ENCODE data around the gene SMAD4.

SMAD4 gene

GRCh38 chr18:51123481-51123880, 93.5 kb downstream of the SMAD4 start:
- Histone ChIP-seq H3K4me3 (ENCODE audit: low read depth, low read length) (no peak overlapping the region), H3K79me2 (ENCODE audit: control insufficient read depth, insufficient read depth, low read length, unreplicated experiment) (no peaks in the 10 kb centered on the region), H2AFZ (ENCODE audit: low read length, unreplicated experiment) (no peak overlapping the region), H3K27me3 (ENCODE audit: insufficient read depth, low read length) (no peaks in the 10 kb centered on the region), H3K4me1 (ENCODE audit: control insufficient read depth, insufficient read depth, low read length, unreplicated experiment) (no peaks in the 10 kb centered on the region), H3K27ac (ENCODE audit: low read depth, low read length) (no peak overlapping the region), H3K36me3 (ENCODE audit: insufficient read depth, low read length) (no peaks in the 10 kb centered on the region)

GRCh38 chr18:51123936-51124486, 94.0 kb downstream of the SMAD4 start:
- H3K36me3 ChIP-seq (ENCODE audit: insufficient read depth, low read length), result no peaks in the 10 kb centered on the region
- H3K27ac ChIP-seq (ENCODE audit: low read depth, low read length), result no peak overlapping the region
- H3K4me3 ChIP-seq (ENCODE audit: low read depth, low read length), result no peak overlapping the region
- no peak overlapping the region for H2AFZ ChIP-seq (ENCODE audit: low read length, unreplicated experiment)
- H3K4me1 ChIP-seq (ENCODE audit: control insufficient read depth, insufficient read depth, low read length, unreplicated experiment), result no peaks in the 10 kb centered on the region
- no peaks in the 10 kb centered on the region for H3K27me3 ChIP-seq (ENCODE audit: insufficient read depth, low read length)
- H3K79me2 ChIP-seq (ENCODE audit: control insufficient read depth, insufficient read depth, low read length, unreplicated experiment), result no peaks in the 10 kb centered on the region

- no peaks in the 10 kb centered on the region for H3K79me2 ChIP-seq (ENCODE audit: control insufficient read depth, insufficient read depth, low read length, unreplicated experiment)
- H2AFZ ChIP-seq (ENCODE audit: low read length, unreplicated experiment), result no peak overlapping the region
- H3K27ac ChIP-seq (ENCODE audit: low read depth, low read length), result no peak overlapping the region
- H3K36me3 ChIP-seq (ENCODE audit: insufficient read depth, low read length), result no peaks in the 10 kb centered on the region
- no peaks in the 10 kb centered on the region for H3K27me3 ChIP-seq (ENCODE audit: insufficient read depth, low read length)
- no peaks in the 10 kb centered on the region for H3K4me1 ChIP-seq (ENCODE audit: control insufficient read depth, insufficient read depth, low read length, unreplicated experiment)
- H3K4me3 ChIP-seq (ENCODE audit: low read depth, low read length), result no peak overlapping the region
Measured at GRCh38 chr18:51125976-51126375, 96.0 kb downstream of the SMAD4 start.

DNA sequence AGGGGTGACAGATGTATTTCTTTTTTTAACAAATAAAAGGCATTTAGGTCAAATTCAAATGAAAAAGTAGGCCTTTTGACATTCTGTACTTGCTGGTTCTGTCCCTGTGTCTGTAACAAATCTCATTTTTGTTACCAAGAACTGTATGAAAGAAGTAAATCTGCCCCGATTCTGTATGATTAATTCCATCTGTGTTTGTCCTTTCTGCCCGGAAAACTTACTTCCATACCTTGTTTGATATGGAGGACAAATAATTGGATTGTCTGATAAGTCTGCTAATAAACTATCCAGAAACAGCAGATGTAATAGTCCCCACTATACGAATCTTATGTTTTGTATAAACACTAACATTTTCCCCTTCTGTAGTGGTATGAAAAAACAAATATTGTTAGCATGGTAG, 97.7 kb downstream of the SMAD4 start:
- Histone ChIP-seq H3K4me3 (ENCODE audit: low read depth, low read length) (no peak overlapping the region), H3K4me1 (ENCODE audit: control insufficient read depth, insufficient read depth, low read length, unreplicated experiment) (no peaks in the 10 kb centered on the region), H2AFZ (ENCODE audit: low read length, unreplicated experiment) (no peak overlapping the region), H3K27ac (ENCODE audit: low read depth, low read length) (no peak overlapping the region), H3K79me2 (ENCODE audit: control insufficient read depth, insufficient read depth, low read length, unreplicated experiment) (no peaks in the 10 kb centered on the region), H3K27me3 (ENCODE audit: insufficient read depth, low read length) (no peaks in the 10 kb centered on the region), H3K36me3 (ENCODE audit: insufficient read depth, low read length) (no peaks in the 10 kb centered on the region)

- Histone ChIP-seq H3K79me2 (ENCODE audit: control insufficient read depth, insufficient read depth, low read length, unreplicated experiment) (no peaks in the 10 kb centered on the region), H3K4me1 (ENCODE audit: control insufficient read depth, insufficient read depth, low read length, unreplicated experiment) (no peaks in the 10 kb centered on the region), H2AFZ (ENCODE audit: low read length, unreplicated experiment) (no peak overlapping the region), H3K36me3 (ENCODE audit: insufficient read depth, low read length) (no peaks in the 10 kb centered on the region), H3K4me3 (ENCODE audit: low read depth, low read length) (no peak overlapping the region), H3K27me3 (ENCODE audit: insufficient read depth, low read length) (no peaks in the 10 kb centered on the region), H3K27ac (ENCODE audit: low read depth, low read length) (no peak overlapping the region)
Measured at GRCh38 chr18:51128533-51128932, 98.5 kb downstream of the SMAD4 start.

DNA sequence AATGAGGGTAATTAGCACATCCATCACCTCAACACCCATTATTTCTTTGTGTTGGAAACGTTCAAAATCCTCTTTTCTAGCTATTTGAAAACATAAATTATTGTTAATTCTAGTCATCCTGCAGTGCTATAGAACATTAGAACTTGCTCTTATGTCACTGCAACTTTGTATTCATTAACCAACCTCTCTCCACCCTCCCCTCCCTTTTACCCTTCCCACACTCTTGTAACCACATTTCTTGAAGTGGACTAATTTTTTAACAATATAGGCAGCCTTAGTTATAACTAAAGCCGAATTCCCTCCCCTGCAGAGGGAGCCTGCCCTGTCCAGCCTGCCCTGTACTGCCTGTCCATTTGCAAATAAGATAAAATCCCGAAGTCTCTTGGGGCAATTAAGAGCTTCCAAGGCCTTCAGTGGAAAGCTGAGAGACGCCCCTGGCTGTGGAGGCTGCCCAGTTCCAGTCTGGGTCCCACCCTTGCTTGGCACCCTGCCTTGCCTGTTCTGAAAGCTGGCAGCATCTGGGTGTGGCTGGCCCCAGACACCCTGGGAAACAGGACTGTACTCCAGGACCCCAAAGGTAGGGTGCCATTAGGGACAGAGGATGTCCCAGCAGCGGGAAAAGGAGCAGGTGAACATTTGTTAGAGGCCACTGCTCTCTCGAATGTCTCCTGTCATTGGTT, 102.4 kb downstream of the SMAD4 start:
- Histone ChIP-seq H3K4me1 (ENCODE audit: control insufficient read depth, insufficient read depth, low read length, unreplicated experiment) (peaks cover 5% of the 10 kb centered on the region), H3K79me2 (ENCODE audit: control insufficient read depth, insufficient read depth, low read length, unreplicated experiment) (no peaks in the 10 kb centered on the region), H3K27ac (ENCODE audit: low read depth, low read length) (no peak overlapping the region), H2AFZ (ENCODE audit: low read length, unreplicated experiment) (no peak overlapping the region), H3K27me3 (ENCODE audit: insufficient read depth, low read length) (no peaks in the 10 kb centered on the region), H3K4me3 (ENCODE audit: low read depth, low read length) (no peak overlapping the region), H3K36me3 (ENCODE audit: insufficient read depth, low read length) (no peaks in the 10 kb centered on the region)

GRCh38 chr18:51133580-51134160, 103.7 kb downstream of the SMAD4 start:
- Histone ChIP-seq H3K27me3 (ENCODE audit: insufficient read depth, low read length) (no peaks in the 10 kb centered on the region), H3K79me2 (ENCODE audit: control insufficient read depth, insufficient read depth, low read length, unreplicated experiment) (no peaks in the 10 kb centered on the region), H3K27ac (ENCODE audit: low read depth, low read length) (no peak overlapping the region), H2AFZ (ENCODE audit: low read length, unreplicated experiment) (no peak overlapping the region), H3K36me3 (ENCODE audit: insufficient read depth, low read length) (no peaks in the 10 kb centered on the region), H3K4me3 (ENCODE audit: low read depth, low read length) (no peak overlapping the region), H3K4me1 (ENCODE audit: control insufficient read depth, insufficient read depth, low read length, unreplicated experiment) (peaks cover 5% of the 10 kb centered on the region)

All from ACC112 (cell line).